Tongue (tissue), 2 donors: ENCODE results near the gene LRRFIP2. TPM values are rescaled to one million over a fixed set of nuclear protein-coding genes. Genes with fewer than 3 reads are reported as not detected.
"Not testable (repeated sequence)": the region's sequence is repeated elsewhere in the genome, so short reads cannot be mapped to it uniquely, and the experiment has no call there.

ENCODE experiments used
- DNase-seq: peaks from one replicate; pipeline ENCODE4 v3.0.0-alpha.2; 2015
- total RNA-seq: library from RNA; depleted of rRNA; stranded (reverse); fragments of >200 nt; gene quantifications from one replicate; pipeline ENCODE4 v1.2.3, GENCODE V29; 2014

The LRRFIP2 gene
- total RNA-seq, 1 donor from 2014 or later, result 56.9 TPM

- DNase-seq, result peak; percentile 45
Measured at GRCh38 chr3:37144806-37145205, 29.6 kb downstream of the LRRFIP2 start.

- DNase-seq, result no peak
Measured at GRCh38 chr3:37143821-37144220, 30.6 kb downstream of the LRRFIP2 start.

GRCh38 chr3:37141676-37142075, 32.7 kb downstream of the LRRFIP2 start:
- DNase-seq, result no peak

- DNase-seq, result no peak
Measured at GRCh38 chr3:37140899-37141541, 33.4 kb downstream of the LRRFIP2 start.

GRCh38 chr3:37139567-37140052, 34.8 kb downstream of the LRRFIP2 start:
- no peak for DNase-seq

- no peak for DNase-seq
Measured at GRCh38 chr3:37138816-37139215, 35.6 kb downstream of the LRRFIP2 start.

GRCh38 chr3:37137516-37137915, 36.9 kb downstream of the LRRFIP2 start:
- DNase-seq, result no peak

GRCh38 chr3:37136067-37136466, 38.3 kb downstream of the LRRFIP2 start:
- DNase-seq, result no peak

GRCh38 chr3:37135561-37135960, 38.8 kb downstream of the LRRFIP2 start:
- DNase-seq, result no peak

GRCh38 chr3:37132334-37132733, 42.0 kb downstream of the LRRFIP2 start:
- DNase-seq, result no peak

GRCh38 chr3:37131860-37132144, 42.6 kb downstream of the LRRFIP2 start:
- no peak for DNase-seq

- DNase-seq, result no peak
Measured at GRCh38 chr3:37130984-37131859, 43.2 kb downstream of the LRRFIP2 start.

- no peak for DNase-seq
Measured at GRCh38 chr3:37130448-37130847, 43.9 kb downstream of the LRRFIP2 start.

GRCh38 chr3:37129871-37130270, 44.5 kb downstream of the LRRFIP2 start:
- DNase-seq, result no peak

- DNase-seq, result no peak
Measured at GRCh38 chr3:37127340-37127739, 47.0 kb downstream of the LRRFIP2 start.

- DNase-seq, result no peak
Measured at GRCh38 chr3:37126856-37127255, 47.5 kb downstream of the LRRFIP2 start.

GRCh38 chr3:37125195-37126073, 48.9 kb downstream of the LRRFIP2 start:
- DNase-seq, result no peak

GRCh38 chr3:37124435-37124834, 49.9 kb downstream of the LRRFIP2 start:
- DNase-seq, result no peak

GRCh38 chr3:37123292-37123691, 51.1 kb downstream of the LRRFIP2 start:
- no peak for DNase-seq

- not testable (repeated sequence) for DNase-seq
Measured at GRCh38 chr3:37122069-37122468, 52.3 kb downstream of the LRRFIP2 start.

- no peak for DNase-seq
Measured at GRCh38 chr3:37118163-37118562, 56.2 kb downstream of the LRRFIP2 start.

GRCh38 chr3:37117548-37117947, 56.8 kb downstream of the LRRFIP2 start:
- DNase-seq, result no peak

GRCh38 chr3:37116998-37117397, 57.4 kb downstream of the LRRFIP2 start:
- no peak for DNase-seq
